C4-2B (cell line): ENCODE results near the gene YPEL1.

Source experiments
- CTCF ChIP-seq: fragments of 450-650 bp; conservative IDR thresholded peaks from 2 replicates; pipeline ENCODE4 v1.5.1; 2017; ENCODE audit warnings: mild to moderate bottlenecking
- ZFX ChIP-seq: fragments of 450-650 bp; IDR thresholded peaks from 2 replicates; pipeline ENCODE4 v1.6.1; 2017

DNA sequence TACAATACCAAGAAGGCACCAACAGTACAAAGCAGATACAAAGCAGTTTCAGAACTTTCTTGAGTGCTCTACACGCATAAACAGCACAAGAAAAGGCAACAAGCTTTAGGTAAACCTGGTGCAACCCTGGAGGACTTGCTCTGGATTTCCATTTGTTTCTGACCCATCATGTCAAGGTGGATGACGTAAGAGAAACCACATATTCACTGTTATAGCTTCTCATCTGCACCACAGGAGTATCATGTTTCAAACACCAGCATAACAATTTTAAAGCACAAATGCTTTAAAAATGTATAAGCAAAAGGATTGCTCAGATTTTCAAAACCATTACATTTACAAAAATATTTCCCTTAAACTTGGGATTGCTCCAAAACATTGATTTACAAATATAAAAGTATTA is 25.0 kb upstream of the YPEL1 start:
- no peak for TF ChIP-seq CTCF
- no peak for TF ChIP-seq ZFX
